GM12892 (cell line): ENCODE data around the gene SPPL2B.

Experiments used
- POLR2A ChIP-seq: IDR thresholded peaks from 2 replicates; pipeline ENCODE4 v1.6.1; 2011; ENCODE audit warnings: low read depth, low read length, control low read depth
- POLR2AphosphoS5 ChIP-seq: IDR thresholded peaks from 2 replicates; pipeline ENCODE4 v1.6.1; 2011; ENCODE audit warnings: low read depth, low read length, control low read depth
- TAF1 ChIP-seq: IDR thresholded peaks from 2 replicates; pipeline ENCODE4 v1.6.1; 2011; ENCODE audit warnings: low read depth, mild to moderate bottlenecking, control low read depth, low read length, borderline replicate concordance

GRCh38 chr19:2333027-2333806 is 4.7 kb downstream of the SPPL2B start:
- no peak for TF ChIP-seq TAF1
- no peak for TF ChIP-seq POLR2AphosphoS5
- TF ChIP-seq POLR2A = no peak
